Activated CD4-positive, alpha-beta T cell treated with anti-CD3 and anti-CD28 coated beads, Interleukin-2, amount 10 ng/mL, durations not matched to agents 7 days and 5 days (primary cell): Measurements from ENCODE around the gene CD8B2. TPM values are rescaled to one million over a fixed set of nuclear protein-coding genes. Genes with fewer than 3 reads are reported as not detected.
"Not testable (repeated sequence)": the region's sequence is repeated elsewhere in the genome, so short reads cannot be mapped to it uniquely, and the experiment has no call there.

Source experiments
- CTCF ChIA-PET: fragments of 350-600 bp; sonication (Branson Sonifier 250); formaldehyde crosslinking; loops from one replicate; lab custom pipeline; 2021; ENCODE audit warnings: antibody characterized with exemption; lab: Charles Lee
- POLR2A ChIA-PET: fragments of 350-600 bp; sonication (Branson Sonifier 250); formaldehyde crosslinking; loops from one replicate; lab custom pipeline; 2021; ENCODE audit warnings: antibody characterized with exemption; lab: Charles Lee
- DNase-seq: peaks from one replicate; pipeline ENCODE4 v3.0.0-alpha.2; 2020
- H3K27ac Mint-ChIP-seq: one replicate; pipeline ENCODE4 v1.8.0; 2021; ENCODE audit warnings: mild to moderate bottlenecking, moderate library complexity, mixed read lengths
- H3K27me3 Mint-ChIP-seq: one replicate; pipeline ENCODE4 v1.8.0; 2021; ENCODE audit warnings: mixed read lengths
- H3K36me3 Mint-ChIP-seq: one replicate; pipeline ENCODE4 v1.8.0; 2021; ENCODE audit warnings: low read depth, mixed read lengths
- H3K4me1 Mint-ChIP-seq: one replicate; pipeline ENCODE4 v1.8.0; 2021; ENCODE audit warnings: mixed read lengths
- H3K4me3 Mint-ChIP-seq: one replicate; pipeline ENCODE4 v1.8.0; 2021; ENCODE audit warnings: mild to moderate bottlenecking, moderate library complexity, mixed read lengths
- H3K9me3 Mint-ChIP-seq: one replicate; pipeline ENCODE4 v1.8.0; 2021; ENCODE audit warnings: mixed read lengths
- total RNA-seq, 2 experiments: library from RNA; stranded (reverse); gene quantifications; one replicate each; pipeline ENCODE4 v1.2.3, GENCODE V29; 2021

The CD8B2 gene
- total RNA-seq, 2 experiments from 2014 or later: not detected

DNA sequence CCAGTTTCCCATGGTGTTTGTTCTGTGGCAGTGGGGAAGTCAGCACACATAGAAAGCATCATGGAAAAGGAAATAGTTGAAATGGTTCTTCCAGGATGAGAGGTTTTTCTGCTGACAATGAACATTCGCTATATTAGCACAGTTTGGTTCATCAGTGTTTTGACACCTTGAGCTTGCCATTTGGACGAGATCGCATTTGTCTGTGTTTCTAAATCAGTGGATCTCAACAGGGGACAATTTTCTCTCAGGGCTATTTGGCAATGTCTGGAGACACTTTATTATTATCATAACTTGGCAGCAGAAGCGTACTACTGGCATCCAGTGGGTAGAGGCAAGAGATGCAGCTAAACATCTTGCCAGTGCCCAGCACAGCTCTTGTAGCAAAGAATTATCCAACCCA lies 74.6 kb downstream of the CD8B2 start:
- Mint-ChIP-seq H3K4me1 (peaks cover 8% of the 10 kb centered on the region), H3K9me3 (no peaks in the 10 kb centered on the region), H3K27me3 (no peaks in the 10 kb centered on the region), H3K27ac (no peak overlapping the region), H3K4me3 (no peak overlapping the region), H3K36me3 (no peaks in the 10 kb centered on the region)
- CTCF ChIA-PET: interaction anchor here (1.1 to 2.1 kb wide), 2 partner anchors 9 to 20 kb away, joined by 3 to 5 read pairs; no protein-coding TSS in a partner anchor
- no peak for DNase-seq
- POLR2A ChIA-PET: no interaction called here

DNA sequence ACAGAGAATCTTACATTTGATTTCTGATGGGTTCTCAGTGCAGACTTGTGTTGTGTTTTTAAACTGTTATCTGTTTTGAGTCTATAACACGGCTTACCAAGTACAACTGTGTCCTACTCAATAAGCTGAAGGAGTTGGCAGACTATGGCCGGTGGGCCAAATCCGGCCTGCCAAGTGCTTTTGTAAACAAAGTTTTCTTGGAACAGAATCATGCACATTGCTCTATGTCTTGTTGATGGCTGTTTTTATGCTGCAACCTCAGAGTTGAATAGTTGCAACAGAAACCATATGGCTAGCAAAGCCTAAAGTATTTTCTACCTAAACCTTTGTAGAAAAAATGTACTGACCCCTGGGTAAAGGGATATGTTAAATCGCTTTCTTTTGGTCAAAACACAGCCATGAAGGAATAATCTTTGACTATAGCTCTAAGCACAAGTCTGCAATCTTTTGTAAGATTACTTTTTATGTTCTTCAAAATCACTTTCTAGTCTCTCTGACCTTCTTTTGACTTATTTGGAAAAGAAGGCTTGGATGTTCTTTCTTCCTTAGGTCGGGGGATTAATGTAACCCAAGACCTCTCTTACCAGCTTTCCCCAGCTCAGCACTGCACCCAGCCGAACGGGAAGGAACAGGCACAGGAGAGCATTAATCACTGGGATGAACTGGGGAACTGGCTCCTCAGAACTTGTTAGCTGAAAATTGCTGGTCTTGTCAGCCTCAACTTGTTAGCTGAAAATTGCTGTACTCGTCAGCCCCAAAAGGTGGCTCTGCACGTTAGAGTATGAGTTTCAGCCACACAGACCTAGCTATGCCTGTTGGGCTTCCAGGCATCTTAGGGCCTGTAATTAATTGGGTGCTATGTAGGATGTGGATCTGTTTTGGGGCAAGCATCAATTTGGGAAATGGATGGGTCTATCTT lies 75.4 kb downstream of the CD8B2 start:
- DNase-seq: no peak
- Mint-ChIP-seq H3K27ac (no peak overlapping the region), H3K4me1 (peaks cover 8% of the 10 kb centered on the region), H3K36me3 (no peaks in the 10 kb centered on the region), H3K27me3 (no peaks in the 10 kb centered on the region), H3K9me3 (no peaks in the 10 kb centered on the region), H3K4me3 (no peak overlapping the region)
- CTCF ChIA-PET: interaction anchor here (0.6 to 2.1 kb wide), 6 partner anchors 10 to 1216 kb away, joined by 3 to 5 read pairs (median 3); no protein-coding TSS in a partner anchor
- POLR2A ChIA-PET: no interaction called here

DNA sequence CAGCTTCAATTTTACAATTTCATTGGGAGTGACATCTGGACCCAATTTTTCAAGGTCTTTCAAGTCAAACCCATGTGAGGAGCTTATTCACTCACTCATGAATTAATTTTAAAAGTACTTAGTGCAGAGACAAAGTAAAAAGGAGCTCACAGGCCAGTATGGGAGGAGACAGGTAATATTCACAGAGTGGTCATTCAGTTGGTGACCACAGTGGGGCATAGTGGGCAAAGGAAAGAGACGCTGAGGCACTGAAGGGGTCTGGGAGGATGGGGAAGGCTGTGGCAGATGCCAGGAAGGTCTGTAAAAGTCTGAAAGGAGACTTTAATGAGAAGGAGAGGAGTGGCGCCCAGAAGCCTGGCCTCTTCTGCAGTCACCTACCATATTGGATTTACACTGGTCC lies 76.0 kb downstream of the CD8B2 start:
- Mint-ChIP-seq H3K4me1 (peaks cover 8% of the 10 kb centered on the region), H3K4me3 (no peak overlapping the region), H3K27ac (no peak overlapping the region), H3K36me3 (no peaks in the 10 kb centered on the region), H3K27me3 (no peaks in the 10 kb centered on the region), H3K9me3 (no peaks in the 10 kb centered on the region)
- ChIA-PET POLR2A (no interaction called here), CTCF (interaction anchor here (0.6 to 2.1 kb wide), 4 partner anchors 10 to 193 kb away, joined by 3 to 5 read pairs (median 3); no protein-coding TSS in a partner anchor)
- DNase-seq: no peak

DNA sequence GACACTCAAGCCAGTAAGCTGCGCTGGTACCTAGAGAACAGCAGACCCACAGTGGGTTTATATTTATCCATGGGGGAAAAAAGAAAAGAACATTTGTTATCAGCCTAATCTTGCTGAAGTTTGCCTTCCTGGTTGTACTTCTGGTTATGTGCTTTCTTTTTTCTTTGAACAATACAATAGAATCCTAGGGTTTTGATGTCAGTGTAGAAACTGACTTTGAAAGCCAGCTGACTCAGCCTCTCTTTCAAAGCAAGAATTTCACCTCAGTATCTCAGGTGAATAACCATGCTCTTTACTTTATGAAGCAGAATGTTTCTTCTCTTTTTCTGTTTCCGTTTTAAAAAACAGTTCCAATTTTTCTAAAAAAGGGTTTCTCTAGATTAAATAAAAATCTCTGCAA lies 78.4 kb downstream of the CD8B2 start:
- ChIA-PET POLR2A (no interaction called here), CTCF (no interaction called here)
- H3K27ac Mint-ChIP-seq: no peak overlapping the region
- no peaks in the 10 kb centered on the region for H3K27me3 Mint-ChIP-seq
- no peak for DNase-seq
- no peaks in the 10 kb centered on the region for H3K9me3 Mint-ChIP-seq
- H3K36me3 Mint-ChIP-seq: no peaks in the 10 kb centered on the region
- H3K4me1 Mint-ChIP-seq: peaks cover 8% of the 10 kb centered on the region
- H3K4me3 Mint-ChIP-seq: no peak overlapping the region

DNA sequence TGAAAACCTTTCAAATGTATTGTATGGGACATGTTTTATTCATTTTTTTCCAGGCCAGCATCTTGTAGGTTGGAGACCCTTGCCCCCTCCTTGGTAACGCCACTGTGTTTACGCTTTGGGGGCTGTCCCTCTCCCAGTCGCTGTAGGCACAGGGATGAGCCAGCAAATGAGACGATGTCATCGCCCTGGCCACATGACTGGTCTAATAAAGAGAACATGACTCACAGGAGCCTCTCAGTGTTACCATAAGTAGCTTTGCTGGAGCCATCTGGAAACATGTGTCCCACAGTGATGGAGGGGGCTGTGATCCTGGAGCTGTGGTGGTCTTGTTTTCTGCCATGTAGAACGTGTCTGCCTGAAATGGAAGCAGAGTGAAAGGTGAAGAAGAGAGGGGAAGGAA lies 78.9 kb downstream of the CD8B2 start:
- Mint-ChIP-seq H3K9me3 (no peaks in the 10 kb centered on the region), H3K4me3 (no peak overlapping the region), H3K4me1 (peaks cover 8% of the 10 kb centered on the region), H3K27ac (no peak overlapping the region), H3K36me3 (no peaks in the 10 kb centered on the region), H3K27me3 (no peaks in the 10 kb centered on the region)
- no peak for DNase-seq
- POLR2A ChIA-PET: no interaction called here
- CTCF ChIA-PET: no interaction called here

DNA sequence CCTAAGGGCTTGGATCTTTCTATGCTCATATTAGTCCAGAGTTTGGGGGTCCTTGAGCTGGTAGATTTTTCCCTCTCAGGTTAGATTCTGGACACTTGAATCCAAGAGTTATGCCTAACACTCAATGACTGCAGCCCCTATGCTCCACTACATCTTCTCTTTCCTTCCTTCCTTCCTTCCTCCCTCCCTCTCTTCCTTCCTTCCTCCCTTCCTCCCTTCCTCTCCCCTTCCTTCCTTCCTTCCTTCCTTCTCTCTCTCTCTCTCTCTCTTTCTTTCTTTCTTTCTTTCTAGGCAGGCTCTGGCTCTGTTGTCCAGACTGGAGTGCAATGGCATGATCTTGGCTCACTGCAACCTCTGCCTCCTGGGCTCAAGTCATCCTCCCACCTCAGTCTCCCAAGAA lies 79.3 kb downstream of the CD8B2 start:
- H3K9me3 Mint-ChIP-seq, DNase-seq, H3K4me3 Mint-ChIP-seq, H3K4me1 Mint-ChIP-seq, H3K36me3 Mint-ChIP-seq, H3K27ac Mint-ChIP-seq, POLR2A ChIA-PET, H3K27me3 Mint-ChIP-seq: not testable (repeated sequence)
- CTCF ChIA-PET: interaction anchor here (0.8 kb wide), 1 partner anchor 23 kb away, joined by 3 read pairs; no protein-coding TSS in a partner anchor

DNA sequence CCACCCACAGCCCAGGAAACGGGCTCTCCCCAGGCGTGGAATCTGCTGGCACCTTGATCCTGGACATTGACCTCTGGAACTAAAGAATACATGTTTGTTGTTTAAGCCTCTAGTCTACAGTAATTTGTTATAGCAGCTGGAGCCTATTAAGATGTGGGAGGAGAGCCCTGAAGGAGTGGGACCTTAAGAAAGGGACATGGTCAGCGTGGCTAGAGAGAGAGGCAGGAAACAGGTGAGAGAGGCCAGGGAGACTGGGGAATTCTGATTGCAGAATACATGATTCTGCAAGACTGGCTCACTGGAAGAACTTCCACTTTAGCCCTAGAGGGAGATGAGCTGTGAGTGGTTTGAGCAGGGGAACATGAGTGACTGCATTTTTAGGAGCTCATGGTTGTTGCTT lies 83.2 kb downstream of the CD8B2 start:
- ChIA-PET POLR2A (no interaction called here), CTCF (interaction anchor here (1.0 kb wide), 1 partner anchor 12 kb away, joined by 4 read pairs; no protein-coding TSS in a partner anchor)
- Mint-ChIP-seq H3K27ac (no peak overlapping the region), H3K4me1 (peaks cover 6% of the 10 kb centered on the region), H3K9me3 (no peaks in the 10 kb centered on the region), H3K27me3 (no peaks in the 10 kb centered on the region), H3K36me3 (no peaks in the 10 kb centered on the region), H3K4me3 (no peak overlapping the region)
- DNase-seq: no peak

Other genes starting within 250 kb of the CD8B2 start
- under 1 TPM in 1 of 2 experiments, not detected in 1; 0.06 TPM for gene RGPD3, start 19.0 kb upstream of the CD8B2 start, total RNA-seq